Measurements from ENCODE around the gene SURF1. TPM values are rescaled to one million over a fixed set of nuclear protein-coding genes. Genes with fewer than 3 reads are reported as not detected.

Gene SURF1
- total RNA-seq, 1 experiment from 2014 or later, result 57.5 TPM

DNA sequence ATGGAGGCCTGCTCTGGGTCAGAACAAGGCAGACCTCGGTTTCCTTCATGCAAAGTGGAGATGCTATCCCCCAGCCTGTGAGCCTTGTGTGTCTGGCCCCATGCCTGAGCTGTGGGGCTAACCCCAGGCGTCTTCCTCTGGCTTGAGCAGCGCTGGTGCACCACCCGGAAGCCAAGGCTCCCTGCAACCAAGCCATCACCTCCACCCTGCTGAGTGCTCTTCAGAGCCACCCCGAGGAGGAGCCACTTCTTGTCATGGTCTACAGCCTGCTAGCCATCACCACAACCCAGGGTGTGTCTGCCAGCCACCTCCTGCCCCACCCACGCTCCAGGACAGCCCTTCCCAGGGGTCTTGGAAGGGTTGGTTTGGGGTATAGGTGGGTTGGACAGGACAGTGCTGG is 45.3 kb upstream of the SURF1 start:
- CTCF ChIA-PET, result interaction anchor here (1.3 kb wide), 1 partner anchor 45 kb away, joined by 5 read pairs; no protein-coding TSS in a partner anchor

DNA sequence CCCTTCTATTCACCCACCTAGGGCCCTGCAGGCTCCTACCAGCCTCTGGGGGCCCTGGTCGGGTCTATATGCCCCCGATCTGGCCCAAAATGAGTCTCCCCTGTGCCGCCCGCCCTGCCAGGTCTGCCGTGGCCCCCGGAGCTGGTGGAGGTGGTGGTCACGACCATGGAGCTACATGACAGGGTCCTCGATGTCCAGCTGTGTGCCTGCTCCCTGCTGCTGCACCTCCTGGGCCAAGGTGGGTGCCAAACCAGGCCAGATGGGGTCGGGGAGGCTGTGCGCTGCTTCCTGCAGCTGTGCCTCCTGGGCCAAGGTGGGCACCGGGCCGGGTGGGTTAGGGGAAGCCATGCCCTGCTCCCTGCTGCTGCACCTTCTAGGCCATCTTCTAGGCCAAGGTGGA is 44.0 kb upstream of the SURF1 start:
- no peaks in the 10 kb centered on the region for H3K27me3 Mint-ChIP-seq (ENCODE audit: insufficient read depth, unreplicated experiment)
- intact Hi-C loops (cut with micrococcal nuclease; ENCODE audit: unreplicated experiment), result no loop called here

More for the DNA sequence above, 45.3 kb upstream of the SURF1 start:
- Mint-ChIP-seq H3K27me3 (ENCODE audit: insufficient read depth, unreplicated experiment) (no peaks in the 10 kb centered on the region), H3K36me3 (ENCODE audit: insufficient read depth, unreplicated experiment) (peaks cover 35% of the 10 kb centered on the region), H3K4me1 (ENCODE audit: low read depth, unreplicated experiment) (no peaks in the 10 kb centered on the region), H3K9me3 (ENCODE audit: unreplicated experiment) (no peaks in the 10 kb centered on the region), H3K4me3 (ENCODE audit: unreplicated experiment) (no peak overlapping the region), H3K27ac (ENCODE audit: unreplicated experiment) (no peak overlapping the region)
- no peaks in the 10 kb centered on the region for H3K27me3 ChIP-seq (replicated peaks; ENCODE audit: control insufficient read depth, insufficient read depth, low read length)
- intact Hi-C loops (cut with micrococcal nuclease; ENCODE audit: unreplicated experiment), result no loop called here
- H3K9me3 ChIP-seq, result no peaks in the 10 kb centered on the region
- TF ChIP-seq, protein P1, sequence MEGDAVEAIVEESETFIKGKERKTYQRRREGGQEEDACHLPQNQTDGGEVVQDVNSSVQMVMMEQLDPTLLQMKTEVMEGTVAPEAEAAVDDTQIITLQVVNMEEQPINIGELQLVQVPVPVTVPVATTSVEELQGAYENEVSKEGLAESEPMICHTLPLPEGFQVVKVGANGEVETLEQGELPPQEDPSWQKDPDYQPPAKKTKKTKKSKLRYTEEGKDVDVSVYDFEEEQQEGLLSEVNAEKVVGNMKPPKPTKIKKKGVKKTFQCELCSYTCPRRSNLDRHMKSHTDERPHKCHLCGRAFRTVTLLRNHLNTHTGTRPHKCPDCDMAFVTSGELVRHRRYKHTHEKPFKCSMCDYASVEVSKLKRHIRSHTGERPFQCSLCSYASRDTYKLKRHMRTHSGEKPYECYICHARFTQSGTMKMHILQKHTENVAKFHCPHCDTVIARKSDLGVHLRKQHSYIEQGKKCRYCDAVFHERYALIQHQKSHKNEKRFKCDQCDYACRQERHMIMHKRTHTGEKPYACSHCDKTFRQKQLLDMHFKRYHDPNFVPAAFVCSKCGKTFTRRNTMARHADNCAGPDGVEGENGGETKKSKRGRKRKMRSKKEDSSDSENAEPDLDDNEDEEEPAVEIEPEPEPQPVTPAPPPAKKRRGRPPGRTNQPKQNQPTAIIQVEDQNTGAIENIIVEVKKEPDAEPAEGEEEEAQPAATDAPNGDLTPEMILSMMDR (IDR thresholded peaks at IDR 0.05; ENCODE audit: insufficient read depth in 1 of 2, low read depth in 1 of 2, low read length in 1 of 2, severe bottlenecking in 1 of 2, unreplicated experiment in 1 of 2), result no peak
- no peak overlapping the region for H3K4me3 ChIP-seq (ENCODE audit: low read depth, low read length)
- no peaks in the 10 kb centered on the region; the same call in 1 of the 2 replicates for H3K4me1 ChIP-seq
- POLR2A ChIA-PET, result interaction anchor here (0.6 kb wide), 1 partner anchor 13 kb away, joined by 4 read pairs; no protein-coding TSS in a partner anchor
- no TSS peak for BruUV-seq (replicated peaks)
- 0 out of 2 replicates have a peak, but pooled peaks cover under 1% of the 10 kb centered on the region for H3K36me3 ChIP-seq (ENCODE audit: control insufficient read depth, insufficient read depth, low read length)
- no peak for DNase-seq

DNA sequence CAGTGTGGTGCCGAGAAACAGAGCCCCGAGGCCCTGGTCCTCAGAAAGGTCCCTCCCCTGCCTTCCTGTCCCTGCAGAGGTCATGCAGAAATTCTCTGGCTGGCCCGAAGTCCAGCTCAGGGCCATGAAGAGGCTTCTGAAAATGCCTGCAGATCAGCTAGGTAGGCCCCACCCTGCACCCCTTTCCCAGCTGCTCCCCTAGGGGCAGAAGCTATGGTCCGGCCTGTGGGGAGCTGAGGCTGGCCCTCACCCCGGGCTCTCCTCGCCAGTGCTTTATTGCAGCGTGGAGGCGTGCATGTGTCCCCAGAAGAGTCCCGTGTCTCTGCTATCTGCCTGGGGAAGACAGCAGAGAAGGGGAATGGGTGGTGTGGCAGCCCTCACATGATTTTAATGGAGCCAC is 41.6 kb upstream of the SURF1 start:
- intact Hi-C loops (cut with micrococcal nuclease; ENCODE audit: unreplicated experiment), result no loop called here
- CTCF ChIA-PET, result interaction anchor here (1.4 kb wide), 1 partner anchor 20 kb away, joined by 3 read pairs; no protein-coding TSS in a partner anchor
- BruUV-seq (replicated peaks), result no TSS peak
- Histone ChIP-seq H3K36me3 (ENCODE audit: control insufficient read depth, insufficient read depth, low read length) (no peaks in the 10 kb centered on the region), H3K9me3 (no peaks in the 10 kb centered on the region), H3K27me3 (replicated peaks; ENCODE audit: control insufficient read depth, insufficient read depth, low read length) (no peaks in the 10 kb centered on the region), H3K4me3 (ENCODE audit: low read depth, low read length) (no peak overlapping the region), H3K4me1 (no peaks in the 10 kb centered on the region; the same call in 1 of the 2 replicates)
- POLR2A ChIA-PET, result no interaction called here
- TF ChIP-seq, protein P1 (IDR thresholded peaks at IDR 0.05; ENCODE audit: insufficient read depth in 1 of 2, low read depth in 1 of 2, low read length in 1 of 2, severe bottlenecking in 1 of 2, unreplicated experiment in 1 of 2), result no peak
- H3K4me1 Mint-ChIP-seq (ENCODE audit: low read depth, unreplicated experiment), result no peaks in the 10 kb centered on the region
- no peak overlapping the region for H3K4me3 Mint-ChIP-seq (ENCODE audit: unreplicated experiment)
- H3K27me3 Mint-ChIP-seq (ENCODE audit: insufficient read depth, unreplicated experiment), result no peaks in the 10 kb centered on the region
- peaks cover 5% of the 10 kb centered on the region for H3K36me3 Mint-ChIP-seq (ENCODE audit: insufficient read depth, unreplicated experiment)
- no peaks in the 10 kb centered on the region for H3K9me3 Mint-ChIP-seq (ENCODE audit: unreplicated experiment)
- no peak overlapping the region for H3K27ac Mint-ChIP-seq (ENCODE audit: unreplicated experiment)
- no peak for DNase-seq

More for the DNA sequence above, 44.0 kb upstream of the SURF1 start:
- TF ChIP-seq, protein P1 (IDR thresholded peaks at IDR 0.05; ENCODE audit: insufficient read depth in 1 of 2, low read depth in 1 of 2, low read length in 1 of 2, severe bottlenecking in 1 of 2, unreplicated experiment in 1 of 2), result no peak
- Mint-ChIP-seq H3K4me1 (ENCODE audit: low read depth, unreplicated experiment) (no peaks in the 10 kb centered on the region), H3K36me3 (ENCODE audit: insufficient read depth, unreplicated experiment) (peaks cover 23% of the 10 kb centered on the region), H3K27ac (ENCODE audit: unreplicated experiment) (no peak overlapping the region), H3K4me3 (ENCODE audit: unreplicated experiment) (no peak overlapping the region), H3K9me3 (ENCODE audit: unreplicated experiment) (no peaks in the 10 kb centered on the region)
- POLR2A ChIA-PET, result no interaction called here
- CTCF ChIA-PET, result interaction anchor here (0.9 kb wide), 1 partner anchor 63 kb away, joined by 3 read pairs; no protein-coding TSS in a partner anchor
- Histone ChIP-seq H3K36me3 (ENCODE audit: control insufficient read depth, insufficient read depth, low read length) (no peaks in the 10 kb centered on the region), H3K4me1 (no peaks in the 10 kb centered on the region; the same call in 1 of the 2 replicates), H3K9me3 (no peaks in the 10 kb centered on the region), H3K4me3 (ENCODE audit: low read depth, low read length) (no peak overlapping the region), H3K27me3 (replicated peaks; ENCODE audit: control insufficient read depth, insufficient read depth, low read length) (no peaks in the 10 kb centered on the region)
- no TSS peak for BruUV-seq (replicated peaks)
- DNase-seq, result no peak

Data from Caco-2 (cell line).